ENCODE results near the gene PPDPF.
"Not testable (repeated sequence)": the region's sequence is repeated elsewhere in the genome, so short reads cannot be mapped to it uniquely, and the experiment has no call there.

PPDPF gene

DNA sequence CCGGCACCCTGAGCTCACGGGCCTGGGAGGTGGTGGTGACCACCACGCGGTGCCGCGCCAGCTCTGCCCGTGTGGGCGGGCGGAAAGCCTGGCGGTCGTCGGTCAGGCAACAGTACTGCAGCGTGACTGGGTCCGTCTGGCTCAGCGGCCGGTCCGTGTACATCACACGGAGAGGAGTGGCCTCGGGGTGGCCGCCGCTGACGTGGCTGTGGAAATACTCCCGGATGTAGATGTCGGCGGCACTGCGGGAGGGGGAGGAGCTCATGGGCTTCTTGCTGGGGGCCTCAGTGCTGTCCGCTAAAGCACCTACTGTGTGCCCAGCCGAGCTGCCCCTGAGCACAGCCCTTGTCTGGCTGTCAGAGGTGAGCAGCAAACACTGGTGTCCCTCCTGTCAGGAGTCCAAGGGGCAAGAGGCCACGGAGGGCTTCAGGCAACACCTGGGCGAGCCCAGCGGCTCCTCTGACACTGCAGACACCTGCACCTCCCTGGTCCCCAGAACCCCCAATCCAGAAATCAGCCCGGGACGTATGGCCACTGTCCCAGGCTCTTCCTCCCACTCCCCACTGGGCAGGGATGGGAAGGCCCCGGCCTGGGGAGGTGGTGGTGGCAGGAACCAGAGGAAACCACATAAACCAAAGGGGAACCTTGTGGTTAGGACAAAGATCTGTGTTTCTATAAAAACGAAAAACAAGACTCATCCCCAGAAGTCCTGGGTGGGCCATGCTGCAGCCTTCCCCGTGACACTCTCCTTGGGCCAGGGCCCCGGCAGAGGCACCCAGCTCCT lies 47.0 kb downstream of the PPDPF start:
- H3K4me3 ChIP-seq (ENCODE audit: low read depth, low read length): no peak overlapping the region
- TF ChIP-seq, protein P1, sequence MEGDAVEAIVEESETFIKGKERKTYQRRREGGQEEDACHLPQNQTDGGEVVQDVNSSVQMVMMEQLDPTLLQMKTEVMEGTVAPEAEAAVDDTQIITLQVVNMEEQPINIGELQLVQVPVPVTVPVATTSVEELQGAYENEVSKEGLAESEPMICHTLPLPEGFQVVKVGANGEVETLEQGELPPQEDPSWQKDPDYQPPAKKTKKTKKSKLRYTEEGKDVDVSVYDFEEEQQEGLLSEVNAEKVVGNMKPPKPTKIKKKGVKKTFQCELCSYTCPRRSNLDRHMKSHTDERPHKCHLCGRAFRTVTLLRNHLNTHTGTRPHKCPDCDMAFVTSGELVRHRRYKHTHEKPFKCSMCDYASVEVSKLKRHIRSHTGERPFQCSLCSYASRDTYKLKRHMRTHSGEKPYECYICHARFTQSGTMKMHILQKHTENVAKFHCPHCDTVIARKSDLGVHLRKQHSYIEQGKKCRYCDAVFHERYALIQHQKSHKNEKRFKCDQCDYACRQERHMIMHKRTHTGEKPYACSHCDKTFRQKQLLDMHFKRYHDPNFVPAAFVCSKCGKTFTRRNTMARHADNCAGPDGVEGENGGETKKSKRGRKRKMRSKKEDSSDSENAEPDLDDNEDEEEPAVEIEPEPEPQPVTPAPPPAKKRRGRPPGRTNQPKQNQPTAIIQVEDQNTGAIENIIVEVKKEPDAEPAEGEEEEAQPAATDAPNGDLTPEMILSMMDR (IDR thresholded peaks at IDR 0.05; ENCODE audit: low read depth, low read length): no peak
- TF ChIP-seq, protein P2, sequence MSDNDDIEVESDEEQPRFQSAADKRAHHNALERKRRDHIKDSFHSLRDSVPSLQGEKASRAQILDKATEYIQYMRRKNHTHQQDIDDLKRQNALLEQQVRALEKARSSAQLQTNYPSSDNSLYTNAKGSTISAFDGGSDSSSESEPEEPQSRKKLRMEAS (IDR thresholded peaks at IDR 0.05; ENCODE audit: low read depth, low read length): peak; percentile 81
- peak; percentile 90 for TF ChIP-seq MYC (IDR thresholded peaks at IDR 0.05; ENCODE audit: low read depth, low read length)
- TF ChIP-seq POLR2A (IDR thresholded peaks at IDR 0.05; ENCODE audit: extremely low read depth, insufficient read length): no peak
- DNase-seq (ENCODE audit: low read depth): peak; percentile 93

DNA sequence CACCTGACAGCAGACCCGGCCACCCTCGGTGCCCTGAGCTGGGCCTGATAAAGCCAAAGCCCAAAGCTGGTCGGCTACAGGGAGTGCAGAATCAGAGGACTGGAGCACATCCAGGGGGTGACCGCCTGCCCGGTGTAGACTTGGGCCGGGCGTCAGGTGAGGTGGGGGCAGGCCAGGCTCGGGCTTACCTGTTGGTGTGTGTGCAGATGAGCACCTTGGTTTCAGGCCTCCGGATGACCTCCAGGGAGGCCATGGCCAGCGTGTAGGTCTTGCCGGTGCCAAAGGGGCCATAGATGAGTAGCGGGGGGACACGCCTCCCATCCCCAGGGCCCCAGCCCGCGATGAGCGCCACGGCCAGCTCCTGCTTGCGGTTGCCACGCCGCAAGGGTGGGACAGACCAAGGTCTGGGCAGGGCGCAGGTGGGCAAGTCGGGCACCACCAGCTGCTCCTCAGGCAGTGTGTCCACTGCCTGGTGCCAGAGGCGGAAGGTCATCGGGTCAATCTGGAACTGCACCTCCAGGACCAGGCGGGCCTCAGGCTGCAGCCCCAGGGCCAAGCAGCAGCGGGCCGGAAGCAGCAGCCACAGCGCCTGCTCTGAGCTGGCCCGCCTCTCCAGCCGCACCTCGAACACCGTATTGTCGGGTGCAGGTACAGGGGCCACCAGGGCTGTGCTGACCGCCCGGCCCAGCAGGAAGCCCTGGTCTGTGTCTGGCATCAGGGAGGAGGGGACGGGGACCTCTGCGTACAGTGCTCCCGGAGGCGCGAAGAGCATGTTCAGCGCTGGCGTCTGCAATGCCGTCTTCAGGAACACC lies 47.8 kb downstream of the PPDPF start:
- peak overlapping the region; percentile 7 for H3K4me3 ChIP-seq (ENCODE audit: low read depth, low read length)
- peak; percentile 65 for DNase-seq (ENCODE audit: low read depth)
- TF ChIP-seq, protein P1 (IDR thresholded peaks at IDR 0.05; ENCODE audit: low read depth, low read length): no peak
- TF ChIP-seq, protein P2 (IDR thresholded peaks at IDR 0.05; ENCODE audit: low read depth, low read length): no peak; the same call in 1 of the 2 replicates
- TF ChIP-seq MYC (IDR thresholded peaks at IDR 0.05; ENCODE audit: low read depth, low read length) (no peak), POLR2A (IDR thresholded peaks at IDR 0.05; ENCODE audit: extremely low read depth, insufficient read length) (no peak)

DNA sequence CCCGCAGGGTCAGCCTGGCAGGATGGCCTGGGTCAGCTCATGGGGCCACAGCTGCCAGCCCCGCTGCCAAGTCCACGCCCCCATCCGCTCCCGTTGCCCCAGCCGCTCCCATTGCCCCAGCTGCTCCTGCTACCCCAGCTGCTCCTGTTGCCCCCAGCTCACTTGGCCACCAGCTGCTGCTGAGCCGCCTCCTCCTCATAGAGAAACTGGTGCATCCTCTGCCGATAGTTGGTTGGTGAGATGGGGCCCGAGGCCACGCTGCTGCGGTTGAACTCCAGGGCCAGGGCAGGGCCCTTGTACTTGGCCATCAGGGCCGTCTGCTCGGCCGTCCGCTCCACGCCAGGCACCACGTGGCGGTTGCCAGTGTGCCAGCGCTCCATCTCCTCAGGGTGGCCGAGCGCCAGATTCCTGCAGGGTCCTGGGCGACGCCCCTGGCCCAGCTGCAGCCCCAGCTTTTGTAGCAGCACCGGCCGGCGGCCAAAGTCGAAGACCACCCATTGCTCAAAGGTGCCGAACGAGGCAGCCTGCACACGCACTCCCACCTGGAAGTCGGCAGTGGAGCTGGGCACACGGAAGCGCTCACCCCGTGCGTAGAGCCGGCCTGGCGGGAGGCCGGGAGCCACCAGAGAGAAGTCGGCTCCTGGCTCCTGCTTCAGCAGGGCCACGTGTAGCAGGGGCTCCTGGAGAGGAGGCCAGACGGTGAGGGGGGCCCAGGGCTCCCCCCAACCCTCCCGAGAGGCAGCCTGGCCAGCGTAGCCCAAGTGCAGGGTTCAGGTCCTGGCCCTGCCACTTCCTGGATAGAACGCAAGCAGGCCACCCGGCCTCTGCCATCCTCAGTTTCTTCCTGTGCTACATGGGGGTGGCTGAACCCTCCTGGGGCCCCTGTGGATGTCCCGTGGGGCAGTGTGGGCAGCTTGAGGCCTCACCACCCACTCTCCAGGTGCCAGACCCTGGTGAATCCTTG lies 48.7 kb downstream of the PPDPF start:
- TF ChIP-seq, protein P1 (IDR thresholded peaks at IDR 0.05; ENCODE audit: low read depth, low read length): no peak
- no peak for TF ChIP-seq POLR2A (IDR thresholded peaks at IDR 0.05; ENCODE audit: extremely low read depth, insufficient read length)
- TF ChIP-seq, protein P2 (IDR thresholded peaks at IDR 0.05; ENCODE audit: low read depth, low read length): no peak
- TF ChIP-seq MYC (IDR thresholded peaks at IDR 0.05; ENCODE audit: low read depth, low read length): no peak
- DNase-seq (ENCODE audit: low read depth): peak; percentile 67
- peak overlapping the region; percentile 7 for H3K4me3 ChIP-seq (ENCODE audit: low read depth, low read length)

DNA sequence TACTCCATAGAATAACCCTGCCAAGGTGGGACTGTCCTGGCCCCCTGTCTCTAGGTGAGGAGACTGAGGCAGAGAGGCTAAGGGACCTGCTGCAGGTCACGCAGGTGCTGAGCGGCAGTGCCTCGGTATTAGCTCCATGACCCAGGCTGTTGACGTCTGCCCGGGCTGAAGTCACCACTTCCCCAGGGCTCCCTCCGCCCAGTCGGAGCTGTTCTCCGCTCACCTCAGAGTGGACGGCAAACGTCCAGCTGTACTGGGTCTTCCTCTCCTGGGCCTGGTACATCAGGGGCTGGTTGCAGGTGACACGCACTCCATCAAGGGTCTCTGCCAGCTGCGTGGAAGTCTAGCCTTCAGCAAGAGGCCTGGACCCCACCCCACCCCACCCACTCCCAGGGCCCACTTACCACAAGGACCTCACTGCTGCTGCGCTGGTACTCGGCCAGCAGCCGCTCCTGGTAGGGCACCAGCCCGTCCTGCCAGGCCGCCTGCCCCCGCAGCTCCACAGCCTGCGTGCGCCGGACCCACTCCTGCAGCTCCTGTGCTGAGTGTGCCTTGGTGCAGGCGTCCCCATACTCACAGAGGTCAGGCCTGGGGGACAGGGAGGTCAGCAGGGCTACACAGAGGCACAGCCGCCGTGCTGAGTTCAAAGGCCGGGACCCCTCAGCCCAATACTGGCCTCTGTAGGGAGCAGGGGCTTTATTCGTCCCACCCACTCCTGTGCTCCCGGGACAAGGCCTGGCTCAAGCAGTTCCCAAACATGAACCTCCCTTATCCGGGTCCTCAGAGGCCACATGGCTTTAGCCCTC lies 49.9 kb downstream of the PPDPF start:
- DNase-seq (ENCODE audit: low read depth): no peak
- TF ChIP-seq, protein P1 (IDR thresholded peaks at IDR 0.05; ENCODE audit: low read depth, low read length): no peak
- H3K4me3 ChIP-seq (ENCODE audit: low read depth, low read length): no peak overlapping the region

DNA sequence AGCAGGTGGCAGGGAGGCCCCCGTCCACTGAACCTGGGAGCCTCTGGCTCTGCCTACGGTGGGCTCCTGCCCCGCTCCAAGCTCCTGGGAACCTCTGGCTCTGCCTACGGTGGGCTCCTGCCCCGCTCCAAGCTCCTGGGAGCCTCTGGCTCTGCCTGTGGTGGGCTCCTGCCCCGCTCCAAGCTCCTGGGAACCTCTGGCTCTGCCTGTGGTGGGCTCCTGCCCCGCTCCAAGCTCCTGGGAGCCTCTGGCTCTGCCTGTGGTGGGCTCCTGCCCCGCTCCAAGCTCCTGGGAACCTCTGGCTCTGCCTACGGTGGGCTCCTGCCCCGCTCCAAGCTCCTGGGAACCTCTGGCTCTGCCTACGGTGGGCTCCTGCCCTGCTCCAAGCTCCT lies 50.5 kb downstream of the PPDPF start:
- not testable (repeated sequence) for DNase-seq (ENCODE audit: low read depth); H3K4me3 ChIP-seq (ENCODE audit: low read depth, low read length)
